ENCODE results near the gene MTHFD1L. TPM values are rescaled to one million over a fixed set of nuclear protein-coding genes. Genes with fewer than 3 reads are reported as not detected.

MTHFD1L gene
- total RNA-seq, 3 donors from 2014 or later (not counting 1 experiment from before 2014, with no cell fraction given), result 3.8 to 4.5 (median 4.3) TPM

DNA sequence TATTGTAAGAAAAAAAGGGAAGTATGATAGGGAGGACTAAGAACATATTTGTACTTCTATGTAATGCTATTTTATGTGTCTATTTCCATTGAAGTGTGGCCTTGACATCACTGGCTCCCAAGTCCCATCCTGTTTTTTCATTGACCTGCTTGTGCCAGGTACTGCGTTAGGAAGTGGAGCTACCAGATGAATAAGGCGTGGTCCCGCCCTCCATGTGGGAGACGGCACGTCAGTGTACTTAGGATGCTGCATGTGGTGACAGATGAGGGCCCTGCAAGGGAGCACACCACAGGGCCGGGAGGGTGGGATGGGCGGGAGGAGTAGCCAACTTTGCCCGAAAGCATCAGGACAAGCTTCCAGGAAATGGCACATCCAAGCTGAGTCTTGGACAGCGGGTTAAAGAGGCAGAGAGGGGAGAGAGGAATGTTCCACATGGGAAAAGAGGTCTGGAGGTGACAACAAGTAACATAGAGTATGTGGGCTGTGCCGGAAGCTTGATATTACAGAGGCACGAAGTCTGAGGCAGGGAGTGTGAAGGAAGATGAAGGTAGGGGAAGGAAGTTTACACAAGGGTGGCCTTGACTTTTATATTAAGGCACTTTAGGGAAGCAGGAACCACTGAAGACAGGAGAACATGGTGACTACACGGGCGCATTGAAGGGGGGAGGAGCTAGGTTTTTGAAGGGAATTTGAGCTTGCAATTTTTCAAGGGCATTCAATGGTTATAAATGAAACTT is 140.6 kb downstream of the MTHFD1L start:
- intact Hi-C loops (cut with micrococcal nuclease), result no loop called here
- Mint-ChIP-seq H3K4me3 (no peak overlapping the region), H3K27ac (no peak overlapping the region), H3K36me3 (no peaks in the 10 kb centered on the region), H3K9me3 (no peaks in the 10 kb centered on the region), H3K4me1 (peaks cover 5 to 13% of the 10 kb centered on the region in 2 donors), H3K27me3 (ENCODE audit: low read depth in 2 of 2) (no peaks in the 10 kb centered on the region)
- Histone ChIP-seq H3K27me3 (ENCODE audit: control insufficient read depth, insufficient read depth, low read length) (no peaks in the 10 kb centered on the region), H3K4me3 (ENCODE audit: low read length) (no peak overlapping the region), H3K36me3 (ENCODE audit: control insufficient read depth, insufficient read depth, low read length) (no peaks in the 10 kb centered on the region), H3K27ac (ENCODE audit: low read length) (no peak overlapping the region), H3K9me3 (ENCODE audit: control insufficient read depth, insufficient read depth, low read length) (no peaks in the 10 kb centered on the region), H3K4me1 (ENCODE audit: control insufficient read depth, insufficient read depth, low read length) (no peaks in the 10 kb centered on the region)
- WGBS (ENCODE audit: insufficient coverage), result 90% methylated on average over 13 of the region's 13 CpGs
- peak in 1 of 2 donors; percentile 17 for DNase-seq
- ATAC-seq, result no peak
- TF ChIP-seq, protein P1, sequence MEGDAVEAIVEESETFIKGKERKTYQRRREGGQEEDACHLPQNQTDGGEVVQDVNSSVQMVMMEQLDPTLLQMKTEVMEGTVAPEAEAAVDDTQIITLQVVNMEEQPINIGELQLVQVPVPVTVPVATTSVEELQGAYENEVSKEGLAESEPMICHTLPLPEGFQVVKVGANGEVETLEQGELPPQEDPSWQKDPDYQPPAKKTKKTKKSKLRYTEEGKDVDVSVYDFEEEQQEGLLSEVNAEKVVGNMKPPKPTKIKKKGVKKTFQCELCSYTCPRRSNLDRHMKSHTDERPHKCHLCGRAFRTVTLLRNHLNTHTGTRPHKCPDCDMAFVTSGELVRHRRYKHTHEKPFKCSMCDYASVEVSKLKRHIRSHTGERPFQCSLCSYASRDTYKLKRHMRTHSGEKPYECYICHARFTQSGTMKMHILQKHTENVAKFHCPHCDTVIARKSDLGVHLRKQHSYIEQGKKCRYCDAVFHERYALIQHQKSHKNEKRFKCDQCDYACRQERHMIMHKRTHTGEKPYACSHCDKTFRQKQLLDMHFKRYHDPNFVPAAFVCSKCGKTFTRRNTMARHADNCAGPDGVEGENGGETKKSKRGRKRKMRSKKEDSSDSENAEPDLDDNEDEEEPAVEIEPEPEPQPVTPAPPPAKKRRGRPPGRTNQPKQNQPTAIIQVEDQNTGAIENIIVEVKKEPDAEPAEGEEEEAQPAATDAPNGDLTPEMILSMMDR (IDR thresholded peaks at IDR 0.05), result no peak

DNA sequence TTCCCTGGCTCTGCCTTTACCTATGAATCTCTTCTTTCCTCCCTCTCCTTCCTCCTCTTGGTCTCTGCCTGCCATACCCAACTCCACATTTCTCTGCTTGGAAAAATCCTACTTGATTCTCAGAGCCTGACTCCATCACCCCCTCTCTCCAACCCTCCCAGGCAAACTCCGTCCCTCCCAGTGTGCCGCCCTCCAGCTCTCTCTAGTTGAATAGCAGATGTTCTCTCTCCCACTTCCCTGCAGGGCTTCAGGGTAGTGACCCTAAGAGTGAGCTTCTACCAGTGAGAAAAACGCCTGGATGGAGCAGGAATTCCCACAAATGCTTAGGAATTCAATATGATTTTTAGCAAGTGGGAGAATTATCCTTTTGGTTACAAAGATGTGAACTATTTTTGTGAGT is 141.6 kb downstream of the MTHFD1L start:
- DNase-seq (no peak), ATAC-seq (no peak)
- Mint-ChIP-seq H3K4me3 (no peak overlapping the region), H3K27me3 (ENCODE audit: low read depth in 2 of 2) (no peaks in the 10 kb centered on the region), H3K9me3 (no peaks in the 10 kb centered on the region), H3K27ac (peak overlapping the region in 1 of 2 donors; percentile 19), H3K4me1 (peaks cover 5 to 13% of the 10 kb centered on the region in 2 donors), H3K36me3 (no peaks in the 10 kb centered on the region)
- 96% methylated on average over 3 of the region's 3 CpGs for WGBS (ENCODE audit: insufficient coverage)
- intact Hi-C loops (cut with micrococcal nuclease), result no loop called here
- no peak overlapping the region for H3K27ac ChIP-seq (ENCODE audit: low read length)
- H3K36me3 ChIP-seq (ENCODE audit: control insufficient read depth, insufficient read depth, low read length), result no peaks in the 10 kb centered on the region
- H3K9me3 ChIP-seq (ENCODE audit: control insufficient read depth, insufficient read depth, low read length), result no peaks in the 10 kb centered on the region
- H3K27me3 ChIP-seq (ENCODE audit: control insufficient read depth, insufficient read depth, low read length), result no peaks in the 10 kb centered on the region
- TF ChIP-seq, protein P1 (IDR thresholded peaks at IDR 0.05), result no peak
- no peak overlapping the region for H3K4me3 ChIP-seq (ENCODE audit: low read length)
- H3K4me1 ChIP-seq (ENCODE audit: control insufficient read depth, insufficient read depth, low read length), result no peaks in the 10 kb centered on the region

DNA sequence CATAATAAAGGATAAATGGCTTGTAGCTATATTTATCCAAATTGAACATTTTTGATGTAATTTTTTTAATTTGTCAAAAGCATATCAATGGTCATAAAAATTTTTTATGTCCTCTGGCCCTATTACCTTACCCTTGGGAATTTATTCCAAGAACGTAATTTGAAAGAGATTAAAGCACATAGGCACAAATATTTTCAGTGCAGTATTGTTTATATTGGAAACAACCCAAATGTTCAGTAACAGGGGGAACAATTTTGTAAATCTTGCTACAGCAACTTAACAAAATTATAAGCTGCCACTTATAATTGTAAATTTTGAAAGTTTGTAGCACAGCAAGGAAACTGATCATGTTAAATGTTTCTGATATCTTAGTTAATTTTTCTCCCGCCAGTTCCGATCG is 142.4 kb downstream of the MTHFD1L start:
- Histone ChIP-seq H3K27ac (ENCODE audit: low read length) (no peak overlapping the region), H3K9me3 (ENCODE audit: control insufficient read depth, insufficient read depth, low read length) (no peaks in the 10 kb centered on the region), H3K4me3 (ENCODE audit: low read length) (no peak overlapping the region), H3K36me3 (ENCODE audit: control insufficient read depth, insufficient read depth, low read length) (no peaks in the 10 kb centered on the region), H3K4me1 (ENCODE audit: control insufficient read depth, insufficient read depth, low read length) (no peaks in the 10 kb centered on the region), H3K27me3 (ENCODE audit: control insufficient read depth, insufficient read depth, low read length) (no peaks in the 10 kb centered on the region)
- DNase-seq (no peak), ATAC-seq (no peak)
- H3K27me3 Mint-ChIP-seq (ENCODE audit: low read depth in 2 of 2), result no peaks in the 10 kb centered on the region
- H3K9me3 Mint-ChIP-seq, result no peaks in the 10 kb centered on the region
- H3K36me3 Mint-ChIP-seq, result no peaks in the 10 kb centered on the region
- no peak overlapping the region for H3K27ac Mint-ChIP-seq
- intact Hi-C loops (cut with micrococcal nuclease), result no loop called here
- TF ChIP-seq, protein P1 (IDR thresholded peaks at IDR 0.05), result no peak
- no CpG with 5 or more reads among the region's 4 CpGs for WGBS (ENCODE audit: insufficient coverage)
- peaks cover 5 to 13% of the 10 kb centered on the region in 2 donors for H3K4me1 Mint-ChIP-seq
- no peak overlapping the region for H3K4me3 Mint-ChIP-seq

DNA sequence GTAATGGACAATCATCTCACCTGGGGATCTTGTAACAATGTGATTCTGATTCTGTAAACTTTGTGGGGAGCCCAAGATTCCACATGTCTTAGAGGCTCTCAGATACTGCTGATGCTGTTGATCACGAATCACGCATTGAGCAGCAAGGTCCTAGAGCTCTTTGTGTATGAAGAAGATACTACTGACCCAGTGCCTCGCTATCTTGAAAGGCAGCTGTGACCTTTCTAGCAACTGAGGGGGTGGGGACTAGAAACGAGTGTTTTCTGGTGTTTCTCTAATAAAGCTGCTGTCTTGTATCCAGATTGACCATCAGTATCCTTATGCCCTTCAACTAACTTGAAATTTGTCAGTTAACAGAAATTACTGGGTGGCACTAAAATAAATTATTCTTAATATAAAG is 142.9 kb downstream of the MTHFD1L start:
- H3K27ac Mint-ChIP-seq, result no peak overlapping the region
- H3K9me3 ChIP-seq (ENCODE audit: control insufficient read depth, insufficient read depth, low read length), result no peaks in the 10 kb centered on the region
- H3K27me3 ChIP-seq (ENCODE audit: control insufficient read depth, insufficient read depth, low read length), result no peaks in the 10 kb centered on the region
- intact Hi-C loops (cut with micrococcal nuclease), result no loop called here
- H3K36me3 ChIP-seq (ENCODE audit: control insufficient read depth, insufficient read depth, low read length), result no peaks in the 10 kb centered on the region
- TF ChIP-seq, protein P1 (IDR thresholded peaks at IDR 0.05), result no peak
- peaks cover 5 to 13% of the 10 kb centered on the region in 2 donors for H3K4me1 Mint-ChIP-seq
- no peak overlapping the region for H3K4me3 Mint-ChIP-seq
- no peak overlapping the region for H3K4me3 ChIP-seq (ENCODE audit: low read length)
- no peaks in the 10 kb centered on the region for H3K9me3 Mint-ChIP-seq
- 93% methylated on average over 4 of the region's 4 CpGs for WGBS (ENCODE audit: insufficient coverage)
- DNase-seq (no peak), ATAC-seq (no peak)
- no peaks in the 10 kb centered on the region for H3K27me3 Mint-ChIP-seq (ENCODE audit: low read depth in 2 of 2)
- no peaks in the 10 kb centered on the region for H3K36me3 Mint-ChIP-seq
- no peaks in the 10 kb centered on the region for H3K4me1 ChIP-seq (ENCODE audit: control insufficient read depth, insufficient read depth, low read length)
- H3K27ac ChIP-seq (ENCODE audit: low read length), result no peak overlapping the region
